SK-N-SH treated with all-trans-retinoic acid at 6 μM for 48 hours (cell line): ENCODE data around the gene TNP2.
"Not testable (repeated sequence)": the region's sequence is repeated elsewhere in the genome, so short reads cannot be mapped to it uniquely, and the experiment has no call there.

Experiments used
- ATAC-seq: fragments of 200-7000 bp; cut with Tn5 transposase; 3 replicates; pipeline ENCODE4 v1.9.1; 2020; ENCODE audit warnings: mild to moderate bottlenecking, moderate library complexity
- ARNTL ChIP-seq: fragments of 450-650 bp; formaldehyde crosslinking; IDR thresholded peaks from 2 replicates; pipeline ENCODE4 v1.5.0; 2020; ENCODE audit warnings: low read depth, mild to moderate bottlenecking, moderate library complexity, borderline replicate concordance
- BACH2 ChIP-seq: fragments of 250-450 bp; sonication (Bioruptor Pico); IDR thresholded peaks from 2 replicates; pipeline ENCODE4 v1.9.0; 2021; ENCODE audit warnings: mild to moderate bottlenecking, borderline replicate concordance
- CSDC2 ChIP-seq: fragments of 250-450 bp; sonication (Bioruptor Pico); IDR thresholded peaks from 2 replicates; pipeline ENCODE4 v1.5.0; 2020; ENCODE audit warnings: mild to moderate bottlenecking, moderate library complexity
- ISL1 ChIP-seq: fragments of 250-450 bp; sonication (Bioruptor Pico); IDR thresholded peaks from 2 replicates; pipeline ENCODE4 v2.1.2; 2022; ENCODE audit warnings: mild to moderate bottlenecking, moderate library complexity
- OSR1 ChIP-seq: fragments of 250-450 bp; sonication (Bioruptor Pico); IDR thresholded peaks from 2 replicates; pipeline ENCODE4 v1.8.0; 2022; ENCODE audit warnings: moderate library complexity, mild to moderate bottlenecking, inconsistent platforms
- POU6F1 ChIP-seq: fragments of 250-450 bp; sonication (Bioruptor Pico); IDR thresholded peaks from 2 replicates; pipeline ENCODE4 v1.8.0; 2021; ENCODE audit warnings: low read depth, mild to moderate bottlenecking, moderate library complexity, borderline replicate concordance
- PPARA ChIP-seq: fragments of 250-450 bp; sonication (Bioruptor Pico); IDR thresholded peaks from 2 replicates; pipeline ENCODE4 v1.5.0; 2020; ENCODE audit warnings: mild to moderate bottlenecking, borderline replicate concordance
- SNAI2 ChIP-seq: fragments of 250-450 bp; sonication (Bioruptor Pico); IDR thresholded peaks from 2 replicates; pipeline ENCODE4 v1.5.0; 2020; ENCODE audit warnings: mild to moderate bottlenecking, moderate library complexity
- TCF4 ChIP-seq: fragments of 250-450 bp; sonication (Bioruptor Pico); IDR thresholded peaks from 2 replicates; pipeline ENCODE4 v1.8.0; 2021; ENCODE audit warnings: mild to moderate bottlenecking, moderate library complexity, borderline replicate concordance
- TOX ChIP-seq: fragments of 250-450 bp; sonication (Bioruptor Pico); IDR thresholded peaks from 2 replicates; pipeline ENCODE4 v1.8.0; 2021; ENCODE audit warnings: mild to moderate bottlenecking, moderate library complexity, borderline replicate concordance
- ZC3H10 ChIP-seq: fragments of 250-450 bp; sonication (Bioruptor Pico); IDR thresholded peaks from 2 replicates; pipeline ENCODE4 v1.5.1; 2021; ENCODE audit warnings: mild to moderate bottlenecking, moderate library complexity
- ZFP3 ChIP-seq: fragments of 250-450 bp; sonication (Bioruptor Pico); IDR thresholded peaks from 2 replicates; pipeline ENCODE4 v1.5.0; 2020; ENCODE audit warnings: mild to moderate bottlenecking, moderate library complexity
- ZFP30 ChIP-seq: fragments of 450-650 bp; formaldehyde crosslinking; IDR thresholded peaks from 2 replicates; pipeline ENCODE4 v1.5.0; 2022; ENCODE audit warnings: mild to moderate bottlenecking, moderate library complexity
- ZNF565 ChIP-seq: fragments of 450-650 bp; formaldehyde crosslinking; conservative IDR thresholded peaks from 2 replicates; pipeline ENCODE4 v1.5.0; 2020; ENCODE audit warnings: low read depth, mild to moderate bottlenecking, moderate library complexity
- ZNF70 ChIP-seq: fragments of 450-650 bp; formaldehyde crosslinking; IDR thresholded peaks from 2 replicates; pipeline ENCODE4 v1.5.0; 2020; ENCODE audit warnings: mild to moderate bottlenecking, moderate library complexity
- ZNF8 ChIP-seq: fragments of 450-650 bp; formaldehyde crosslinking; IDR thresholded peaks from 2 replicates; pipeline ENCODE4 v1.5.0; 2020; ENCODE audit warnings: mild to moderate bottlenecking, moderate library complexity
- TF ChIP-seq, protein P1 (sequence below): fragments of 250-450 bp; sonication (Bioruptor Pico); IDR thresholded peaks from 2 replicates; pipeline ENCODE4 v1.5.0; 2020; ENCODE audit warnings: mild to moderate bottlenecking, moderate library complexity
- TF ChIP-seq, protein P2 (sequence below): fragments of 250-450 bp; sonication (Bioruptor Pico); IDR thresholded peaks from 2 replicates; pipeline ENCODE4 v1.5.1; 2020; ENCODE audit warnings: low read depth, mild to moderate bottlenecking, moderate library complexity

The TNP2 gene

DNA sequence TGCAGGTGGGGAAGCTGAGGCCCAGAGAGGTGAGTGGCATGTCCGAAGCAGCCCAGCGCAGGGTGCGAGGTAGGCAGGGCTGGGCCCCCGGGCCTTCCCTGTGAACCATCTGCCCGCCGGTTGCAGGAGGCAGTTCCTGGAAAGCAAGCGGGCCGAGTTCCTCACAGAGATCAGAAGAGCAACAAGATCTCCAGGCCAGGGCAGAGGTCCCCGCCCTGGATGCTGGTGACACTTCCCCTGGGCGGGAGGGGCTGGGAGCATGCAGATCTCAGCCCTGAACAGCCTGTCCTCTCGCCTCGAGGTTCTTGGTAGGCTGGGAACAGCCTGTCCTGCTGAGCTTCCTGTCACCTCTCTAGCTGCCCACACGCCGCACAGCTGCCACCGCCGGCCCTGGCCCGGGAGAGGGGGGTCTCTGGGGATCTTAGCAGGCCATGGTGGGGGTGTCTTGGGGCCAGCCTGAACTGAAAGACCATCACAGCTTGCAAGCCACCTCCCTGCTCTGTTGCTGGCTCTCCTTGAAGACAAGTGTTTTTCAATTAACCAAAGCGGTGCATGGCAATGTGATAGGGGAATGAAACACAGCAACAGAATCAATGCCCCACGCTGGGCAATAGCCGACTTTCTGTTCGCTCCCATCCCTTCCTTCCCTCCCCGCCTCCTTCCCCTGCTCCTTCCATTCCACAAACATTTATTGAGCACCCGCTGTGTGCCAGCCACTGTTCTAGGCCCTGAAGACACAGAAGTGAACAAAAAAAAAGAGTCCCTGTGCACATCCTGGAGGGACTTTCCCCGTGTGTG, 44.8 kb downstream of the TNP2 start:
- no peak for TF ChIP-seq ISL1 (CRISPR knock-in tag)
- ATAC-seq: no peak

DNA sequence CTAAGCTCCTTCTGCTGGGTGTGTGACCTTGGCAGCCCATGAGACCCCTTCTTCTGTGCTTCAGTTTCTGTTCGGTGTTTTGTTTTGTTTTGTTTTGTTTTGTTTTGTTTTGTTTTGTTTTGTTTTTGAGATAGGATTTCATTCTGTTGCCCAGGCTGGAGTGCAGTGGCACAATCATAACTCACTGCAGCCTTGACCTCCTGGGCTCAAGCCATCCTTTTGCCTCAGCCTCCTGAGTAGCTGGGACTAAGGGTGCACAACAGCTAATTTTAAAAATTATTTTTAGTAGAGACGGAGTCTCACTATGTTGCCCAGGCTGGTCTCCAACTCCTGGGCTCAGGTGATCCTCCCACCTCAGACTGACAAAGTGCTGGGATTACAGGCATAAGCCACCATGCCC, 48.6 kb downstream of the TNP2 start:
- ATAC-seq: not testable (repeated sequence)

GRCh38 chr16:11219178-11219577, 49.9 kb downstream of the TNP2 start:
- TF ChIP-seq ZC3H10 (CRISPR knock-in tag) (no peak), ZFP3 (no peak), ZNF565 (CRISPR knock-in tag) (no peak), TOX (no peak), SNAI2 (no peak)
- TF ChIP-seq, protein P1, sequence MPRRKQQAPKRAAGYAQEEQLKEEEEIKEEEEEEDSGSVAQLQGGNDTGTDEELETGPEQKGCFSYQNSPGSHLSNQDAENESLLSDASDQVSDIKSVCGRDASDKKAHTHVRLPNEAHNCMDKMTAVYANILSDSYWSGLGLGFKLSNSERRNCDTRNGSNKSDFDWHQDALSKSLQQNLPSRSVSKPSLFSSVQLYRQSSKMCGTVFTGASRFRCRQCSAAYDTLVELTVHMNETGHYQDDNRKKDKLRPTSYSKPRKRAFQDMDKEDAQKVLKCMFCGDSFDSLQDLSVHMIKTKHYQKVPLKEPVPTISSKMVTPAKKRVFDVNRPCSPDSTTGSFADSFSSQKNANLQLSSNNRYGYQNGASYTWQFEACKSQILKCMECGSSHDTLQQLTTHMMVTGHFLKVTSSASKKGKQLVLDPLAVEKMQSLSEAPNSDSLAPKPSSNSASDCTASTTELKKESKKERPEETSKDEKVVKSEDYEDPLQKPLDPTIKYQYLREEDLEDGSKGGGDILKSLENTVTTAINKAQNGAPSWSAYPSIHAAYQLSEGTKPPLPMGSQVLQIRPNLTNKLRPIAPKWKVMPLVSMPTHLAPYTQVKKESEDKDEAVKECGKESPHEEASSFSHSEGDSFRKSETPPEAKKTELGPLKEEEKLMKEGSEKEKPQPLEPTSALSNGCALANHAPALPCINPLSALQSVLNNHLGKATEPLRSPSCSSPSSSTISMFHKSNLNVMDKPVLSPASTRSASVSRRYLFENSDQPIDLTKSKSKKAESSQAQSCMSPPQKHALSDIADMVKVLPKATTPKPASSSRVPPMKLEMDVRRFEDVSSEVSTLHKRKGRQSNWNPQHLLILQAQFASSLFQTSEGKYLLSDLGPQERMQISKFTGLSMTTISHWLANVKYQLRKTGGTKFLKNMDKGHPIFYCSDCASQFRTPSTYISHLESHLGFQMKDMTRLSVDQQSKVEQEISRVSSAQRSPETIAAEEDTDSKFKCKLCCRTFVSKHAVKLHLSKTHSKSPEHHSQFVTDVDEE (CRISPR knock-in tag): no peak
- no peak for ATAC-seq

DNA sequence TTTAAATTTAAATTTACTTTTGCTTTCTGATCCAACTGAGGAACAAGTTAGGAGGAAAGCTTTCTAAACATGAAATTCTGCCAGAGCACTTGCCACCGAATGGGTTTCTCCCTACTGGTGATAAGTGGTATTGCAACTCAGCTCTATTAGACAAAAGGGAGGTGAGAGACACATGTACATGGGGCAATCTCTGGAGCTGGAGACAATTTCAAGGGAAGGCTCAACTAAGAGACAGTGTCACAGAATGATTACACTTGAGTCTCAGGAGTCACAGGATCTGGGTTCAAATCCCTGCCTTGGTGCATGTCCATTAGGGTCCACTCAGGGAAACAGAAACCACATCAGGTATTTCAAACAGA, 50.5 kb downstream of the TNP2 start:
- no peak for TF ChIP-seq TCF4
- TF ChIP-seq, protein P2, sequence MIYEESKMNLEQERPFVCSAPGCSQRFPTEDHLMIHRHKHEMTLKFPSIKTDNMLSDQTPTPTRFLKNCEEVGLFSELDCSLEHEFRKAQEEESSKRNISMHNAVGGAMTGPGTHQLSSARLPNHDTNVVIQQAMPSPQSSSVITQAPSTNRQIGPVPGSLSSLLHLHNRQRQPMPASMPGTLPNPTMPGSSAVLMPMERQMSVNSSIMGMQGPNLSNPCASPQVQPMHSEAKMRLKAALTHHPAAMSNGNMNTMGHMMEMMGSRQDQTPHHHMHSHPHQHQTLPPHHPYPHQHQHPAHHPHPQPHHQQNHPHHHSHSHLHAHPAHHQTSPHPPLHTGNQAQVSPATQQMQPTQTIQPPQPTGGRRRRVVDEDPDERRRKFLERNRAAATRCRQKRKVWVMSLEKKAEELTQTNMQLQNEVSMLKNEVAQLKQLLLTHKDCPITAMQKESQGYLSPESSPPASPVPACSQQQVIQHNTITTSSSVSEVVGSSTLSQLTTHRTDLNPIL (CRISPR knock-in tag): no peak
- TF ChIP-seq ZNF70: no peak
- TF ChIP-seq CSDC2 (CRISPR knock-in tag): no peak
- no peak for TF ChIP-seq ZFP3
- no peak for TF ChIP-seq ZNF8 (CRISPR knock-in tag)
- no peak for TF ChIP-seq ISL1 (CRISPR knock-in tag)
- TF ChIP-seq BACH2 (CRISPR knock-in tag): no peak
- TF ChIP-seq, protein P1 (CRISPR knock-in tag): no peak
- no peak for TF ChIP-seq SNAI2
- TF ChIP-seq ARNTL (CRISPR knock-in tag): no peak
- TF ChIP-seq POU6F1 (CRISPR knock-in tag): no peak
- TF ChIP-seq OSR1 (CRISPR knock-in tag): no peak
- no peak for TF ChIP-seq PPARA (CRISPR knock-in tag)
- TF ChIP-seq ZC3H10 (CRISPR knock-in tag): no peak
- no peak for TF ChIP-seq ZFP30
- no peak for ATAC-seq
